Measurements from ENCODE around the gene CEP85. TPM values are rescaled to one million over a fixed set of nuclear protein-coding genes. Genes with fewer than 3 reads are reported as not detected.

The CEP85 gene
- total and polyA plus RNA-seq, 2 of the 13 experiments (the other 11 are each of a cell fraction or from before 2014, with no cell fraction given): 16.1 to 26.7 TPM

DNA sequence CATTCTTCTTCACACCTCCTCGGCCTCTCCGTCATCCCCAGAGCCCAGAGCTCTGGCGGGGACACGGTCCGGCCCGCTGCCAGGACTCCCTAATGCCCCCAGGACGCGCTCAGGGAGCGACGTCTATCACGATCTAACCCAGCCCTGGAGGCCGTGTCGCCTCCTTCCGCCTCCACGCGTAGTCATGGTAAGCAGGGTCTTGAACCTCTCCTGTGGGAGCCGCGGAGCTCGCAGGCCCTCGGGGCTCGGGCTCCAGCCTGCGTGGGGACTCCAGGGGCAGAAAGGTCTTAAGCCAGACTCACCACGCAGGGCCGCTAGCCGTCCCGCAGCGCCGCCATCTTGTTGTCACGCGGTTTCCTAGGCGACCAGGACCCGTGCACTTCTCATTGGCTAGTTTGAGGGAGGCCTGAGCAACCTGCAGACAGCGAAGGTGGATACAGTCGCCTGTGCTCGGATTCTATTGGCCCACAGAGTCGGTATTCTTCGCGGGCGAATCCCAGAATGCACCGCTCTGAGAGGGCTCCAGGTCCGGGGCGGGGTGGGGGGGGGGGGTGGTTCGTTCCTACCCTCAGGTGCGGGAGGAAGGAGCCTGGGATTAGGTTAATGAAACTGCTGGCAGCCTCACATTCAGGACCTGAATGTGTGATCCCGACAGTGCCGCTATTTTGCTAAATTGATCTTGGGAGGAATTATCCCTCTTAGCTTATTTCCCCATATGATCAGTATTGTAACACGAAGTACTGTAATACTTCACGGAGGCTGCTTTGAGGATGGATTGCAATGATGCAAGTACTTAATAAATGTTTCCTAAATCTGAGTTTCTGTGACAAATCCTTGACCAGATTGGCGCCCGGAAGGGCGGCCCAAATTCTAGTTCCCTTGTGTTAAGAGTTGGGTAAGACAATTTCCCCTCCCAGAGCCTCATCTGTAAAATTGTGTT, 72.6 kb downstream of the CEP85 start, which contains the start of gene UBXN11 (continued):
- TF ChIP-seq, protein P1, sequence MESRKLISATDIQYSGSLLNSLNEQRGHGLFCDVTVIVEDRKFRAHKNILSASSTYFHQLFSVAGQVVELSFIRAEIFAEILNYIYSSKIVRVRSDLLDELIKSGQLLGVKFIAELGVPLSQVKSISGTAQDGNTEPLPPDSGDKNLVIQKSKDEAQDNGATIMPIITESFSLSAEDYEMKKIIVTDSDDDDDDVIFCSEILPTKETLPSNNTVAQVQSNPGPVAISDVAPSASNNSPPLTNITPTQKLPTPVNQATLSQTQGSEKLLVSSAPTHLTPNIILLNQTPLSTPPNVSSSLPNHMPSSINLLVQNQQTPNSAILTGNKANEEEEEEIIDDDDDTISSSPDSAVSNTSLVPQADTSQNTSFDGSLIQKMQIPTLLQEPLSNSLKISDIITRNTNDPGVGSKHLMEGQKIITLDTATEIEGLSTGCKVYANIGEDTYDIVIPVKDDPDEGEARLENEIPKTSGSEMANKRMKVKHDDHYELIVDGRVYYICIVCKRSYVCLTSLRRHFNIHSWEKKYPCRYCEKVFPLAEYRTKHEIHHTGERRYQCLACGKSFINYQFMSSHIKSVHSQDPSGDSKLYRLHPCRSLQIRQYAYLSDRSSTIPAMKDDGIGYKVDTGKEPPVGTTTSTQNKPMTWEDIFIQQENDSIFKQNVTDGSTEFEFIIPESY (CRISPR knock-in tag; IDR thresholded peaks at IDR 0.05): no peak; the same call in 1 of the 2 replicates
- TF ChIP-seq, protein P2, sequence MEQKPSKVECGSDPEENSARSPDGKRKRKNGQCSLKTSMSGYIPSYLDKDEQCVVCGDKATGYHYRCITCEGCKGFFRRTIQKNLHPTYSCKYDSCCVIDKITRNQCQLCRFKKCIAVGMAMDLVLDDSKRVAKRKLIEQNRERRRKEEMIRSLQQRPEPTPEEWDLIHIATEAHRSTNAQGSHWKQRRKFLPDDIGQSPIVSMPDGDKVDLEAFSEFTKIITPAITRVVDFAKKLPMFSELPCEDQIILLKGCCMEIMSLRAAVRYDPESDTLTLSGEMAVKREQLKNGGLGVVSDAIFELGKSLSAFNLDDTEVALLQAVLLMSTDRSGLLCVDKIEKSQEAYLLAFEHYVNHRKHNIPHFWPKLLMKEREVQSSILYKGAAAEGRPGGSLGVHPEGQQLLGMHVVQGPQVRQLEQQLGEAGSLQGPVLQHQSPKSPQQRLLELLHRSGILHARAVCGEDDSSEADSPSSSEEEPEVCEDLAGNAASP (CRISPR knock-in tag; IDR thresholded peaks at IDR 0.05; ENCODE audit: borderline replicate concordance): no peak
- TF ChIP-seq ZNF430 (CRISPR knock-in tag; IDR thresholded peaks at IDR 0.05) (peak; percentile 57; the same call in 1 of the 2 replicates), SIN3B (IDR thresholded peaks at IDR 0.05; ENCODE audit: low read length) (peak; percentile 80; the same call in 1 of the 2 replicates), BHLHE40 (IDR thresholded peaks at IDR 0.05; ENCODE audit: low read length) (peak; percentile 72), ZNF318 (CRISPR knock-in tag; IDR thresholded peaks at IDR 0.05) (no peak), TERF1 (CRISPR knock-in tag; IDR thresholded peaks at IDR 0.05) (no peak), ZKSCAN1 (IDR thresholded peaks at IDR 0.05; ENCODE audit: low read length) (no peak), AGO2 (optimal IDR thresholded peaks at IDR 0.05; ENCODE audit: low read depth, low read length) (no peak), HMGA1 (CRISPR knock-in tag; conservative IDR thresholded peaks at IDR 0.05) (no peak)
- TF ChIP-seq, protein P3, sequence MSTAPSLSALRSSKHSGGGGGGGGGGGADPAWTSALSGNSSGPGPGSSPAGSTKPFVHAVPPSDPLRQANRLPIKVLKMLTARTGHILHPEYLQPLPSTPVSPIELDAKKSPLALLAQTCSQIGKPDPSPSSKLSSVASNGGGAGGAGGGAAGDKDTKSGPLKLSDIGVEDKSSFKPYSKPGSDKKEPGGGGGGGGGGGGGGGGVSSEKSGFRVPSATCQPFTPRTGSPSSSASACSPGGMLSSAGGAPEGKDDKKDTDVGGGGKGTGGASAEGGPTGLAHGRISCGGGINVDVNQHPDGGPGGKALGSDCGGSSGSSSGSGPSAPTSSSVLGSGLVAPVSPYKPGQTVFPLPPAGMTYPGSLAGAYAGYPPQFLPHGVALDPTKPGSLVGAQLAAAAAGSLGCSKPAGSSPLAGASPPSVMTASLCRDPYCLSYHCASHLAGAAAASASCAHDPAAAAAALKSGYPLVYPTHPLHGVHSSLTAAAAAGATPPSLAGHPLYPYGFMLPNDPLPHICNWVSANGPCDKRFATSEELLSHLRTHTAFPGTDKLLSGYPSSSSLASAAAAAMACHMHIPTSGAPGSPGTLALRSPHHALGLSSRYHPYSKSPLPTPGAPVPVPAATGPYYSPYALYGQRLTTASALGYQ (CRISPR knock-in tag; IDR thresholded peaks at IDR 0.05): no peak

Data from HepG2 (cell line).